GM21576 (cell line): ENCODE measurements around the gene HMBS.
"Not testable (repeated sequence)": the region's sequence is repeated elsewhere in the genome, so short reads cannot be mapped to it uniquely, and the experiment has no call there.

Experiments
- ATAC-seq: cut with Tn5 transposase; IDR thresholded peaks from one replicate; pipeline ENCODE4 v1.9.1; 2021; ENCODE audit warnings: mild to moderate bottlenecking, moderate library complexity; ENCODE audit not compliant: unreplicated experiment

HMBS gene

GRCh38 chr11:119118227-119118626 is 33.5 kb downstream of the HMBS start:
- no peak for ATAC-seq

DNA sequence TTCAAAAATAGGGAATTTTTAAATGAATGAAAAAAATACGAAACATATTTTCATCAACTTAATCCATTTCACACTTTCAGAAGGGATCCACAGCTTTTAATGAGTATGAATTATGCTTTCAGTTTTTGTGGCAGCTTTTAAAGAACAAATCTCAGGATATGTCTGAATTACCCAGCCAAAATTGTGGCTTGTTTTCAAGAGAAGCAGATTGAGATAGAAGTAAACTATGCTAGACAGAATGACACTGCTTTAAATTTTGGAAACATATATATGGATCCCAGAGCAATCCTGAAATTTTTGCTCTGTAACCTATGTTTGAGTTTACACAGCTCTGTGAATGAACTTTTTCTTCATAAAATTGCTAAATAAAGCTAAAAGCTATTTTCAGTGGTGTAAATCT is 34.3 kb downstream of the HMBS start:
- no peak for ATAC-seq

- no peak for ATAC-seq
These were observed 35.9 kb downstream of the HMBS start for GRCh38 chr11:119120639-119121007.

DNA sequence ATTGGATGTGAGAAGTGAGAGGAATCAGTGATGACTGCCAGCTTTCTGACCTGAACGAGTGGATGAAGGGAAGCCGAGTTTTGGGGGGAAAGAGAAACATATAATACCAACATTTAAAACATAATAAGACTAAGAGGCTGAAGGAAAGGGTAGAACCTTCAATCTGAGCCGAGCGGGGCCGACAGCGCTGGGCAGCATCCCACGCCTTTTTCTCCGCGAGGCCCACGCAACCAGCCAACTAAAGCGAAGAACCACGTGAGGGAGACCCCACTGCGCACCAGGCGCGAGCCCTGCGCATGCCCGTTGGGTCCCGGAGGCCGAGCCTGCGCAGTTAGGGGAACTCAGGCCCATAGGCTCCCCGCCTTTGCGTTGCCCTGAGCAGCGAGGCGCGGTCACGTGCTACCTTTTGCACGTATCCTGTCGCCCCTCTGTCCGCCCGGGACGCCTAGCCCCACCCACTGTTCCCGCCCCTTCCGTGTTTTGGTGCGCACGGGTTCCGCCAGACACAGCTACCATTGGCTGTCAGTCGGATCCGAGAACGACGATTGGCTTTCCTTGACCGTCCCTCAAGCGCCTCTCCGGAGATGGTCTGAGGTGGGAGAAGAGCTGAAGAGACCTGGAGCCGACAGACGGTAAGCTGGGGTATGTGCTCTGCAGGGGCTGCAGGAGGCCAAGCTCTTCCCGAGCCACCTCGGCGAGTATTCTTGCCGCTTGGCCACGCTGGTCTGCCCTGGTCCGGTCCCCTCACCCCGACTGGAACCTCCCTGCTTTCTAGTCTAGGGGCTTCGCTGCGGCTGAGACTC is 36.5 kb downstream of the HMBS start, which contains the start of gene HINFP:
HINFP (plus strand) TSS at position 573 of the 803 bp plus-strand sequence. CDS start 5,365 bp downstream, outside the sequence.
- ATAC-seq, result peak; percentile 92

DNA sequence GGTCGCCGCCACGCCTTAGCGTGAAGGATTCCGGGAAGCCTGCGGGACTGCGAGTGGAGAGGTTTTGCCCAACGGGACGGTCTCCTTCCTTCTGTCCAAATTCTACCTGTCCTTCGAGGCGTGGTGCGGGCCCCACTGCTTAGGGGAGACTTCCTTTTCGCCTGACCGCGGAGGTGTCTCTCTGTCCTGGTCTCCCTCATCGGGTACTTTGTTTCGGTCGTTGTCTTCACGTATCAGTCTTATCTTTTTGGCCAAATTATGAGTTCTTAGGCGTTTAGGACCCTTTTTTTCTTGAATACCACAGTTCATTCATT is 37.1 kb downstream of the HMBS start:
- ATAC-seq, result peak; percentile 5

DNA sequence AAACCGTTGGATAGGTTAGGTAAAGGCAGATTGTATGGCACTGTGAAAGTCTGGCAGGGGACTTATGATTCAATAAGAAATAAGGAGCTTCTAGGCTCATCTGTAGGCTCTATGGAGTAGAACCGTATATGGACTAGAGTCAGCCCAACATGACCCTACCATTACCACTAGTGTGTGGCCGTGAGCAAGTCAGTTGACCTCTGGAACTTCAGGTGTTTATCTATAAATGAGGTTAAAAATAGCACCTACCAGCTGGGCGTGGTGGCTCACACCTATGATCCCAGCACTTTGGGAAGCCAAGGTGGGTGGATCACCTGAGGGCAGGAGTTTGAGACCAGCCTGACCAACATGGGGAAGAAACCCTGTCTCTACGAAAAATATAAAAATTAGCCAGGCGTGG is 41.1 kb downstream of the HMBS start:
- ATAC-seq, result no peak

GRCh38 chr11:119126675-119127268 is 42.1 kb downstream of the HMBS start:
- ATAC-seq, result no peak

GRCh38 chr11:119130662-119131061 is 46.0 kb downstream of the HMBS start:
- ATAC-seq, result no peak

DNA sequence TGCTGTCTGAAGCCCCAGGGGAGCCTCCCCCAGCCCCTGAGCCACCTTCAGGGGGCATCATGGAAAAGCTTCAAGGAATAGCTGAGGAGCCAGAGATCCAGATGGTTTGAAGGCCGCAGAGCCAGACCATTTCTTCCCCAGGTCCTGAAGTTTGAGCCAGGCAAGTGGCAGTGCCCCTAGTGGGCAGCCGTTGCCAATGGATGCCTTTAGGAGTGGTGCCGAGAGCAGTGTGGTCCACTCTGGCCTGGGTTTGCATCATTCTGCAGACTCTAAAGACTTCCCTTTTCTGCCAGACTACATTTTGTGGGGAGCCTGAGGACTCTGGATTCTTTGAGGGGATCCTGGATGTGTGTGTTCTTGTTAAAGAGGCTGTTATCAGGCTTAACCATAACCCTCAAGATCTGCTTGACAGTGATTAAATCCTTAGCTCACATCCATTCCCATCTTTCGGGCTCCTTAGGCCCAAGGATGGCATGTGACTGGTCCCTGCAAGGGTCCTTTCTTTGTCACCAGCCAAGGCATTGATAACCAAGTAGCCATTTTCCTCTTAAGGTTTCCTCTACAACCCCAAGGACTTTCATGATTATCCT is 49.8 kb downstream of the HMBS start:
- ATAC-seq, result no peak

- not testable (repeated sequence) for ATAC-seq
These were observed 54.6 kb downstream of the HMBS start for GRCh38 chr11:119139276-119139675.
